Bronchial epithelial cell (primary cell): ENCODE measurements around the gene ZNF862. TPM values are rescaled to one million over a fixed set of nuclear protein-coding genes. Genes with fewer than 3 reads are reported as not detected.

Experiments
- DNase-seq: peaks from one replicate; pipeline ENCODE4 v3.0.0-alpha.2; 2010; ENCODE audit warnings: low read depth
- FAIRE-seq: peaks from 2 replicates; lab custom pipeline; 2011; peaks lifted over from hg19 to GRCh38; lab: Jason Lieb, UNC
- H3K27me3 ChIP-seq: 2 replicates; pipeline ENCODE4 v1.5.1; 2011; ENCODE audit warnings: low read length; ENCODE audit not compliant: control insufficient read depth, insufficient read depth
- H3K36me3 ChIP-seq: 2 replicates; pipeline ENCODE4 v1.5.1; 2011; ENCODE audit warnings: low read length; ENCODE audit not compliant: control insufficient read depth, insufficient read depth
- H3K4me3 ChIP-seq: 2 replicates; pipeline ENCODE4 v1.5.1; 2011; ENCODE audit warnings: mild to moderate bottlenecking, low read depth, low read length, control low read depth
- total RNA-seq: library from RNA; depleted of rRNA; stranded (reverse); fragments of >200 nt; gene quantifications from 2 replicates; pipeline ENCODE4 v1.2.1, GENCODE V29; 2014
- TF ChIP-seq, protein P1 (sequence below): IDR thresholded peaks from 2 replicates; pipeline ENCODE4 v1.5.1; 2011; ENCODE audit warnings: mild to moderate bottlenecking, moderate library complexity, low read length, control low read depth, inconsistent platforms; ENCODE audit not compliant: insufficient read depth, severe bottlenecking

The ZNF862 gene
- total RNA-seq, 1 donor from 2014 or later, result 5.0 TPM

DNA sequence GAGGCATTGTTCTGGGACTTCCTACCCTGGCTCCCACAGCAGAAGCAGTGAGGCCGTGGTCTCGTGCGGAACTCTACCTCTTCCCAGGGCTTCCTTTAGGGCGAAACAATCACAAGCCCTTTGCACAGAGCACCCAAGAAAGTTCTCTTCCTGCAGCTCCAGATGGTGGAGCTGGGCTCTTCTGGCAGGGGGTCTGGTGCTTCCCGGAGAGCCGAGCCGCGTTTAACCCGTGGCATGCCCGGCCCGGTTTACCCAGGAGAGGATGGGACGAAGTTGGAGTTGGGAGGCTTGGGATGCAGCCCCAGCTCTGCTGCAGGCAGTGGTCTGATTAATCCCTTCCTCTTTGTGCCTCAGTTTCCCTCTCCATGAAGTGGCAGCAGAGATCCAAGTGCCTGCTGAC lies 26.6 kb downstream of the ZNF862 start:
- Histone ChIP-seq H3K27me3 (no peaks in the 10 kb centered on the region), H3K36me3 (peaks cover 2% of the 10 kb centered on the region), H3K4me3 (no peak overlapping the region)
- TF ChIP-seq, protein P1, sequence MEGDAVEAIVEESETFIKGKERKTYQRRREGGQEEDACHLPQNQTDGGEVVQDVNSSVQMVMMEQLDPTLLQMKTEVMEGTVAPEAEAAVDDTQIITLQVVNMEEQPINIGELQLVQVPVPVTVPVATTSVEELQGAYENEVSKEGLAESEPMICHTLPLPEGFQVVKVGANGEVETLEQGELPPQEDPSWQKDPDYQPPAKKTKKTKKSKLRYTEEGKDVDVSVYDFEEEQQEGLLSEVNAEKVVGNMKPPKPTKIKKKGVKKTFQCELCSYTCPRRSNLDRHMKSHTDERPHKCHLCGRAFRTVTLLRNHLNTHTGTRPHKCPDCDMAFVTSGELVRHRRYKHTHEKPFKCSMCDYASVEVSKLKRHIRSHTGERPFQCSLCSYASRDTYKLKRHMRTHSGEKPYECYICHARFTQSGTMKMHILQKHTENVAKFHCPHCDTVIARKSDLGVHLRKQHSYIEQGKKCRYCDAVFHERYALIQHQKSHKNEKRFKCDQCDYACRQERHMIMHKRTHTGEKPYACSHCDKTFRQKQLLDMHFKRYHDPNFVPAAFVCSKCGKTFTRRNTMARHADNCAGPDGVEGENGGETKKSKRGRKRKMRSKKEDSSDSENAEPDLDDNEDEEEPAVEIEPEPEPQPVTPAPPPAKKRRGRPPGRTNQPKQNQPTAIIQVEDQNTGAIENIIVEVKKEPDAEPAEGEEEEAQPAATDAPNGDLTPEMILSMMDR, result no peak
- DNase-seq (no peak), FAIRE-seq (no peak)

DNA sequence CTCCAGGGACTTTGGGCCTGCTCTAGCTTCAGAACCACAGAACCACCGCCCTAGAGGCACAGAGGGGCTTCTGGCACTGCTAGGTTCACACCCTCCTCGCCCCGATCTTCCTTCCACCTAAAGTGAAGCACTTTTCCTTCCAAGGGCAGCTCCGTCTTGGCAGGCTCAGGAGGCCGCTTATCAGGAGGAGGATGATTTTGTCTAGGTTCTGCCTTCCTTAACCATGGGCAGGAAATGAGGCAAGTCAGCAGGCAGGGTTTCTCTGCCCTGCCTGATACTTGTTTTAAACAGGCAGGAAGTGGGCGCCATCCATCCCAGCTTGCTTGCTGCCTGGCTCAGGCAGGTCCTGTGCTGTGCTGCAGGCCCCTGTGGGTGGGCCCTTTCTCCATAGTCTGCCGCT lies 27.3 kb downstream of the ZNF862 start:
- Histone ChIP-seq H3K4me3 (no peak overlapping the region), H3K27me3 (no peaks in the 10 kb centered on the region), H3K36me3 (peaks cover 1% of the 10 kb centered on the region)
- FAIRE-seq, result no peak
- TF ChIP-seq, protein P1, result no peak
- peak; percentile 20 for DNase-seq

DNA sequence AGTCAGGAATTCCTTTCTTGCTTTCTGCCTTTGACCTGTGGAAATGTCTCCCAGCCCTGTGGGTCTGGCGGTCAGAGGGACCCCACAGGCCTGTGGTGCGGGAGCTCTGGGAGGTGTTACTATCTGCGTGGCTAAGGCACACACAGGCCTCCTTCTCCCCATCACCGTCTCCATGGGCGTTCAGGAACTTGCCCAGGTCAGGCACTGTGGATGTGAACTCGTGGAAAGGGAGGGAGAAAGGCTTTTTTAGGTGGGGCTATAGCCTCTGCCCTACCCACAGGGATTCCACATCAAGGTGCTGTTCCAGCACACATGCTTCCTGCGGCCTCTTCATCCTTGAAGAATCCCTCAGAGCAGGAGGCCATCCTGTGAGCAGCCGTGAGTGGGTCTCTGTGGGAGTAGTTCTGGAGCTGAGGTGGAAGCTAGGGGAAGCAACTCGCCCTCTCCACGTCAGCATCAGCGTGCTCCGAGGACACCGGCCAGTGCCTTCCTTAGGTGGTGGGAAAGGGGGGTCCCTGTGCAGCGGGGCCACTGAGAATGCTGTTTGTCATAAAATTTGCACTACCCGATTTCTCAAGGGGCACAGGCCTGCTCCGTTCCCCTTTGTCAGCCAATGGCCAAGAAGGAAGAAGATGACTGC lies 28.1 kb downstream of the ZNF862 start:
- FAIRE-seq (no peak), DNase-seq (no peak)
- Histone ChIP-seq H3K36me3 (peaks cover 1% of the 10 kb centered on the region), H3K27me3 (no peaks in the 10 kb centered on the region), H3K4me3 (no peak overlapping the region)
- TF ChIP-seq, protein P1, result no peak

- Histone ChIP-seq H3K27me3 (no peaks in the 10 kb centered on the region), H3K36me3 (peaks cover 1% of the 10 kb centered on the region), H3K4me3 (no peak overlapping the region)
- TF ChIP-seq, protein P1, result no peak
- DNase-seq (peak; percentile 76), FAIRE-seq (no peak)
These were observed 28.7 kb downstream of the ZNF862 start for GRCh38 chr7:149866779-149867447.

DNA sequence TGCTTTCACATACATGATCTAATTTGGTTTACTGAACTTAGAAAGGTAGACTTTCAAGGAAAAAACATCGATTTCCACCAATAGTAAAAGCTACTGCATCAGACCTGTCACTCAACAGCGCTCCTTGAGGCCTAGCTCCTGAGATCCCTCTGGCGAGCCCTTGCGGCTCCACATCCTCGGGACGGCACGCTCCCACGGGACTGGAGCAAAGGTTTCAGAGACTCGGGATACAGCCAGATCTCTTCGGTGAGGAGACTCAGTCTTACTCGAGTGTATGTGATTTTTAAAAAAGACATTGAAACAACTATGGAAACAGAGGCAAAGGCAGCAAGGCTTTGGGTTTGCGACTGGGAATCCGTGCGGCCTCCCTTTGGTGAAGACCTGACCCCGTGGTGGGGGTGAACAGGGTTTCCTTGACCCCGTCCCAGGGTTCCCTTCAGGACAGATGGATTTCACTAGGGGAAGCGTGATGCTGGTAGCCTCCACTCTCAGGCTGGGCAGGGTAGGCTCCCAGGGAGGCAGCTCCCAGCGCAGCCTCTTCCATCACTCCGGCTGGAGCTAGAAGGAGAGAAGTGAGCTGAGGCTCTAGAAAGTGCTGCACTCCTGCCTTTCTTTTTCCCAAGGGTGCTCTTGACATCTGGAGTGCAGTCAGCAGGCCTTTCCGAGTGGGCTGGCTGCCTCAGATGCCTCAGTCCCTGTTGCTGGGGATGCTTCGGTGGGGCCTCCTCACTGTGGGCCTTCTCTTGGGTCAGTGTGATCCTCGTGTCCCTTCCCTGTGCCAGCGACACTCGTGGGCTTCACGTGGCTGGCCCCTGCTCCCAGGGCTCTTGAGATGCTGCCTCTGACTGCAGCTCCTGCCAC lies 29.8 kb downstream of the ZNF862 start:
- no peak for FAIRE-seq
- TF ChIP-seq, protein P1, result no peak
- Histone ChIP-seq H3K27me3 (no peaks in the 10 kb centered on the region), H3K4me3 (no peak overlapping the region), H3K36me3 (peaks cover 1% of the 10 kb centered on the region)
- DNase-seq, result no peak
